Measurements from ENCODE around the gene SLC35F3. TPM values are rescaled to one million over a fixed set of nuclear protein-coding genes. Genes with fewer than 3 reads are reported as not detected.
"Not testable (repeated sequence)": the region's sequence is repeated elsewhere in the genome, so short reads cannot be mapped to it uniquely, and the experiment has no call there.

Gene SLC35F3
- total RNA-seq, 1 experiment from 2014 or later: 19.1 TPM

- no peak overlapping the region for H3K4me3 ChIP-seq (ENCODE audit: low read depth in 2 of 2, low read length in 2 of 2)
- POLR2A ChIA-PET: no interaction called here
- no peaks in the 10 kb centered on the region for H3K27me3 ChIP-seq (ENCODE audit: control insufficient read depth, insufficient read depth, low read length)
- H3K36me3 ChIP-seq (ENCODE audit: control insufficient read depth, insufficient read depth, low read length): no peaks in the 10 kb centered on the region
- no peak overlapping the region for H3K27ac ChIP-seq (ENCODE audit: low read length)
- in situ Hi-C loops (cut with HindIII; ENCODE audit: low pct_unique_long_range_greater_than_20kb, low sequenced_read_pairs): no loop called here
- H3K4me1 ChIP-seq (ENCODE audit: control insufficient read depth, insufficient read depth, low read length): no peaks in the 10 kb centered on the region; the same call in 1 of the 2 replicates
- DNase-seq (ENCODE audit: low read depth, low spot score) (no peak), ATAC-seq (no peak)
- CTCF ChIA-PET: interaction anchor here (0.6 kb wide), 1 partner anchor 134 kb away, joined by 3 read pairs; no protein-coding TSS in a partner anchor
- TF ChIP-seq TCF7L2 (IDR thresholded peaks at IDR 0.05; ENCODE audit: low read depth, low read length) (no peak), REST (IDR thresholded peaks at IDR 0.05; ENCODE audit: insufficient read depth in 1 of 2, low read depth in 2 of 2, low read length in 1 of 2) (no peak)
- BruUV-seq (replicated peaks): no TSS peak
- no peaks in the 10 kb centered on the region for H3K9me3 ChIP-seq (ENCODE audit: control insufficient read depth, insufficient read depth, low read depth, low read length)
- intact Hi-C loops (cut with micrococcal nuclease; ENCODE audit: unreplicated experiment): no loop called here
These were observed 271.5 kb downstream of the SLC35F3 start for GRCh38 chr1:234176000-234176399.

- H3K27ac ChIP-seq (ENCODE audit: low read length); H3K27me3 ChIP-seq (ENCODE audit: control insufficient read depth, insufficient read depth, low read length); POLR2A ChIA-PET; H3K4me3 ChIP-seq (ENCODE audit: low read depth in 2 of 2, low read length in 2 of 2); BruUV-seq (replicated peaks); ATAC-seq; H3K36me3 ChIP-seq (ENCODE audit: control insufficient read depth, insufficient read depth, low read length); CTCF ChIA-PET; DNase-seq (ENCODE audit: low read depth, low spot score); H3K9me3 ChIP-seq (ENCODE audit: control insufficient read depth, insufficient read depth, low read depth, low read length); intact Hi-C loops (cut with micrococcal nuclease; ENCODE audit: unreplicated experiment); H3K4me1 ChIP-seq (ENCODE audit: control insufficient read depth, insufficient read depth, low read length); in situ Hi-C loops (cut with HindIII; ENCODE audit: low pct_unique_long_range_greater_than_20kb, low sequenced_read_pairs): not testable (repeated sequence)
These were observed 272.4 kb downstream of the SLC35F3 start for GRCh38 chr1:234176847-234177246.

GRCh38 chr1:234185438-234185837 lies 281.0 kb downstream of the SLC35F3 start:
- Histone ChIP-seq H3K27me3 (ENCODE audit: control insufficient read depth, insufficient read depth, low read length) (no peaks in the 10 kb centered on the region), H3K4me3 (ENCODE audit: low read depth in 2 of 2, low read length in 2 of 2) (no peak overlapping the region), H3K27ac (ENCODE audit: low read length) (peak overlapping the region; percentile 44), H3K36me3 (ENCODE audit: control insufficient read depth, insufficient read depth, low read length) (no peaks in the 10 kb centered on the region), H3K4me1 (ENCODE audit: control insufficient read depth, insufficient read depth, low read length) (peaks cover 22% of the 10 kb centered on the region; the same call in 1 of the 2 replicates), H3K9me3 (ENCODE audit: control insufficient read depth, insufficient read depth, low read depth, low read length) (no peaks in the 10 kb centered on the region; the same call in 1 of the 2 replicates)
- BruUV-seq (replicated peaks): no TSS peak
- in situ Hi-C loops (cut with HindIII; ENCODE audit: low pct_unique_long_range_greater_than_20kb, low sequenced_read_pairs) (no loop called here), intact Hi-C loops (cut with micrococcal nuclease; ENCODE audit: unreplicated experiment) (no loop called here)
- DNase-seq (ENCODE audit: low read depth, low spot score) (no peak), ATAC-seq (peak; percentile 73)
- CTCF ChIA-PET: interaction anchor here (0.6 kb wide), 1 partner anchor 1505 kb away, joined by 3 read pairs; no protein-coding TSS in a partner anchor
- no peak for TF ChIP-seq CTCF (IDR thresholded peaks at IDR 0.05)
- TF ChIP-seq POLR2AphosphoS5 (IDR thresholded peaks at IDR 0.05; ENCODE audit: low read depth, low read length): no peak
- TF ChIP-seq SIN3A (IDR thresholded peaks at IDR 0.05; ENCODE audit: borderline replicate concordance, insufficient read depth, low read depth, low read length): no peak
- POLR2A ChIA-PET: no interaction called here
